ENCODE measurements around the gene LCK. TPM values are rescaled to one million over a fixed set of nuclear protein-coding genes. Genes with fewer than 3 reads are reported as not detected.

LCK gene
- total RNA-seq (1 to 10 TPM; 3.5 to 8.9 TPM), polyA plus RNA-seq (1 to 10 TPM; 2.4 to 5.0 TPM)
- long read RNA-seq, donor 1 = 0 reads
- long read RNA-seq, donor 2 = 0 reads
- long read RNA-seq, donor 3 = 0 reads
- long read RNA-seq, donor 4 = 0 reads
- long read RNA-seq, donor 5 = 0 reads

GRCh38 chr1:32250893-32251716 is at the start of gene LCK:
Gene LCK, plus strand, starts transcription at chr1:32251265. Its CDS starts 23,065 bp downstream, at chr1:32274330.
- H3K9ac ChIP-seq (ENCODE audit: insufficient read depth in 1 of 2, low read length in 2 of 2) = no peak within 1 kb of the TSS
- H3K27ac ChIP-seq (ENCODE audit: low read depth in 1 of 2, low read length in 1 of 2) = peak within 1 kb of the TSS; percentile 29 to 82
- H3K36me3 ChIP-seq (ENCODE audit: control insufficient read depth in 4 of 4, insufficient read depth in 4 of 4, low read length in 4 of 4) = no peaks in the 10 kb centered on the region
- no peak within 1 kb of the TSS for H3K4me3 ChIP-seq
- H3K4me1 ChIP-seq (ENCODE audit: control insufficient read depth in 5 of 5, insufficient read depth in 5 of 5, low read length in 5 of 5) = peaks cover 0 to 22% (median 2%) of the 10 kb centered on the region in 5 donors
- H3K9me3 ChIP-seq (ENCODE audit: control insufficient read depth in 4 of 4, insufficient read depth in 3 of 4, low read length in 3 of 4) = no peaks in the 10 kb centered on the region
- TF ChIP-seq, protein P1, sequence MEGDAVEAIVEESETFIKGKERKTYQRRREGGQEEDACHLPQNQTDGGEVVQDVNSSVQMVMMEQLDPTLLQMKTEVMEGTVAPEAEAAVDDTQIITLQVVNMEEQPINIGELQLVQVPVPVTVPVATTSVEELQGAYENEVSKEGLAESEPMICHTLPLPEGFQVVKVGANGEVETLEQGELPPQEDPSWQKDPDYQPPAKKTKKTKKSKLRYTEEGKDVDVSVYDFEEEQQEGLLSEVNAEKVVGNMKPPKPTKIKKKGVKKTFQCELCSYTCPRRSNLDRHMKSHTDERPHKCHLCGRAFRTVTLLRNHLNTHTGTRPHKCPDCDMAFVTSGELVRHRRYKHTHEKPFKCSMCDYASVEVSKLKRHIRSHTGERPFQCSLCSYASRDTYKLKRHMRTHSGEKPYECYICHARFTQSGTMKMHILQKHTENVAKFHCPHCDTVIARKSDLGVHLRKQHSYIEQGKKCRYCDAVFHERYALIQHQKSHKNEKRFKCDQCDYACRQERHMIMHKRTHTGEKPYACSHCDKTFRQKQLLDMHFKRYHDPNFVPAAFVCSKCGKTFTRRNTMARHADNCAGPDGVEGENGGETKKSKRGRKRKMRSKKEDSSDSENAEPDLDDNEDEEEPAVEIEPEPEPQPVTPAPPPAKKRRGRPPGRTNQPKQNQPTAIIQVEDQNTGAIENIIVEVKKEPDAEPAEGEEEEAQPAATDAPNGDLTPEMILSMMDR (IDR thresholded peaks at IDR 0.05; ENCODE audit: control extremely low read depth, extremely low read depth) = no peak
- ATAC-seq (ENCODE audit: insufficient read depth, low FRiP score) (no peak), DNase-seq (no peak)
- H3K27me3 ChIP-seq (ENCODE audit: control insufficient read depth in 3 of 3, insufficient read depth in 3 of 3, low read length in 2 of 3) = no peaks in the 10 kb centered on the region
- WGBS, 2 donors = 63 to 70% methylated on average over 25 of the region's 25 CpGs

DNA sequence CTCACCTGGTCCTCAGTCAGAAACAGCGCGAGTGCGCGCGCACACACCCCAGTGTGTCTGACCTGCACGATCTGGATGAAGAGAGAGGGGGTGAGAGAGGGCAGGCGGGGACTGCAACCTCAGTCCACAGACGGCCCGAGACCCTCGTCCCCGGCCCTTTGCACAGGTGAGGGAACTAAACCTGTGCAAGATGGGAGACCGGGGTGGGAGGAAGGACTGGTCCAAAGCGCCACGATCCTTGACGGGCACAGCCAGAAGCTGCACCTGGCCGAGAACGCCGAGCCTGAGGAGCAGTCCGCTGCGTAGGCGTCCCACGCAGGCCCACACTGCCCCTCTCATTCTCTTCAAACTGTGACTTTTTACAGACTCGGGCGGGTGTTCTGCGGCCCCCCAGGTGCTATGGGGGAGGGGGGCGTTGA is 46.1 kb upstream of the LCK start:
- WGBS, 2 donors = 38 to 63% methylated on average over 26 of the region's 26 CpGs
- peak in 1 of 3 donors; percentile 25 for DNase-seq
- Histone ChIP-seq H3K4me1 (ENCODE audit: control insufficient read depth in 5 of 5, insufficient read depth in 5 of 5, low read length in 5 of 5) (peaks cover 9 to 21% (median 11%) of the 10 kb centered on the region in 5 donors), H3K9me3 (ENCODE audit: control insufficient read depth in 4 of 4, insufficient read depth in 3 of 4, low read length in 3 of 4) (no peaks in the 10 kb centered on the region), H3K9ac (ENCODE audit: insufficient read depth in 1 of 2, low read length in 2 of 2) (peak overlapping the region; percentile 71 to 95), H3K27me3 (ENCODE audit: control insufficient read depth in 3 of 3, insufficient read depth in 3 of 3, low read length in 2 of 3) (no peaks in the 10 kb centered on the region), H3K4me3 (peak overlapping the region; percentile 43), H3K27ac (ENCODE audit: low read depth in 1 of 2, low read length in 1 of 2) (peak overlapping the region in 1 of 2 donors; percentile 1), H3K36me3 (ENCODE audit: control insufficient read depth in 4 of 4, insufficient read depth in 4 of 4, low read length in 4 of 4) (no peaks in the 10 kb centered on the region)
- TF ChIP-seq, protein P1 (IDR thresholded peaks at IDR 0.05; ENCODE audit: control extremely low read depth, extremely low read depth) = no peak
- no peak for ATAC-seq (ENCODE audit: insufficient read depth, low FRiP score)

GRCh38 chr1:32205401-32206370 is 45.4 kb upstream of the LCK start, which contains the start of gene IQCC:
Gene IQCC, plus strand, starts transcription at chr1:32205671. Its CDS starts 11 bp downstream, at chr1:32205682.
- TF ChIP-seq, protein P1 (IDR thresholded peaks at IDR 0.05; ENCODE audit: control extremely low read depth, extremely low read depth) = no peak
- no peaks in the 10 kb centered on the region for H3K9me3 ChIP-seq (ENCODE audit: control insufficient read depth in 4 of 4, insufficient read depth in 3 of 4, low read length in 3 of 4)
- H3K4me3 ChIP-seq = peak within 1 kb of the TSS; percentile 43
- WGBS, 2 donors = 2 to 3% methylated on average over 76 to 77 of the region's 77 CpGs
- H3K36me3 ChIP-seq (ENCODE audit: control insufficient read depth in 4 of 4, insufficient read depth in 4 of 4, low read length in 4 of 4) = no peaks in the 10 kb centered on the region
- H3K27me3 ChIP-seq (ENCODE audit: control insufficient read depth in 3 of 3, insufficient read depth in 3 of 3, low read length in 2 of 3) = no peaks in the 10 kb centered on the region
- peak within 1 kb of the TSS; percentile 88 to 95 for H3K9ac ChIP-seq (ENCODE audit: insufficient read depth in 1 of 2, low read length in 2 of 2)
- DNase-seq (peak; percentile 91 to 93 (median 92)), ATAC-seq (ENCODE audit: insufficient read depth, low FRiP score) (peak; percentile 85)
- peaks cover 7 to 19% (median 11%) of the 10 kb centered on the region in 5 donors for H3K4me1 ChIP-seq (ENCODE audit: control insufficient read depth in 5 of 5, insufficient read depth in 5 of 5, low read length in 5 of 5)
- peak within 1 kb of the TSS in 1 of 2 donors; percentile 1 for H3K27ac ChIP-seq (ENCODE audit: low read depth in 1 of 2, low read length in 1 of 2)
